SH-SY5Y (cell line): ENCODE results near the gene ATM.

ENCODE experiments used
- GATA2 ChIP-seq: IDR thresholded peaks from 2 replicates; pipeline ENCODE4 v1.6.1; 2011; ENCODE audit warnings: mild to moderate bottlenecking, low read depth, low read length
- GATA3 ChIP-seq: IDR thresholded peaks from 2 replicates; pipeline ENCODE4 v1.6.1; 2011; ENCODE audit warnings: low read depth, mild to moderate bottlenecking, low read length, moderate library complexity

DNA sequence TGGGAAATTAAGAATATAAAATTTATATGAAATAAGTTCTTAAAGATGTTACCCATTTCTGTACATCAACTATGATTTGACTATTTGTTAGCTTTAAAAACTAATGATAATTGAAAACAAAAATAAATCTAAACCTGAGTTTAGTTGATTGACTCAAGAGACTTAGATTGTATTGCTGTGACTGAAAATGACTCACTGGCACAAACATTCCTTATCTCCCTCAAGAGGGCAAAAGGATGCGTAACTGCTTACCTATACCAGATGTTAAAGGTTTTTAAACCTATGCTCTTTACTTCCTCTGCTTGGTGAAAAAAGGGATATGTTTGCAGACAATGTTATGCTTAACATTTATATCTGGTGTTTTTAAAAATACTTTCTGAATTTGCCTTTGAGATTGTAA is 30.3 kb downstream of the ATM start:
- no peak for TF ChIP-seq GATA3
- no peak for TF ChIP-seq GATA2
